H1 (cell line): ENCODE data around the gene SLC25A22. TPM values are rescaled to one million over a fixed set of nuclear protein-coding genes. Genes with fewer than 3 reads are reported as not detected.
A peak's percentile ranks its signal among the peaks of the same experiment; 100 is the strongest.

Experiments used
- CTCF ChIA-PET: fragments of 300-600 bp; sonication (Branson Sonifier 250); formaldehyde crosslinking; loops from one replicate; lab custom pipeline; 2021; ENCODE audit not compliant: partially characterized antibody; lab: Charles Lee
- POLR2A ChIA-PET: fragments of 300-600 bp; sonication (Branson Sonifier 250); formaldehyde crosslinking; loops from one replicate; lab custom pipeline; 2021; ENCODE audit warnings: inconsistent platforms; ENCODE audit not compliant: partially characterized antibody; lab: Charles Lee
- DNase-seq, 2 experiments: peaks; one replicate each; pipeline versions ENCODE4 v3.0.0 to v3.0.0-alpha.2; 2010 to 2022; ENCODE audit warnings: low spot score in 2 of 2, low read depth in 1 of 2, mixed read lengths in 1 of 2
- FAIRE-seq: peaks from 2 replicates; lab custom pipeline; 2011; peaks lifted over from hg19 to GRCh38; lab: Jason Lieb, UNC
- H2AFZ ChIP-seq: 2 replicates; pipeline ENCODE4 v1.8.1; 2012; ENCODE audit warnings: low read length, inconsistent platforms
- H2AK5ac ChIP-seq: 2 replicates; pipeline ENCODE4 v1.6.1; 2013; ENCODE audit warnings: low read depth, low read length
- H2BK120ac ChIP-seq: replicated peaks from 2 replicates; pipeline ENCODE3; 2013; ENCODE audit warnings: low read depth, low read length, inconsistent platforms
- H2BK12ac ChIP-seq: 2 replicates; pipeline ENCODE4 v1.6.1; 2013; ENCODE audit warnings: low read depth, low read length
- H2BK15ac ChIP-seq: 2 replicates; pipeline ENCODE4 v1.6.1; 2013; ENCODE audit warnings: low read length
- H2BK20ac ChIP-seq: 2 replicates; pipeline ENCODE4 v1.6.1; 2013; ENCODE audit warnings: low read length
- H2BK5ac ChIP-seq: 2 replicates; pipeline ENCODE4 v1.6.1; 2013; ENCODE audit warnings: low read depth, low read length
- H3K14ac ChIP-seq: 2 replicates; pipeline ENCODE4 v1.6.1; 2013; ENCODE audit warnings: inconsistent platforms; ENCODE audit not compliant: insufficient read length
- H3K18ac ChIP-seq: 2 replicates; pipeline ENCODE4 v1.6.1; 2013; ENCODE audit warnings: low read length; ENCODE audit errors: extremely low read depth
- H3K23ac ChIP-seq: 2 replicates; pipeline ENCODE4 v1.6.1; 2013; ENCODE audit warnings: inconsistent platforms; ENCODE audit not compliant: insufficient read length
- H3K23me2 ChIP-seq: 2 replicates; pipeline ENCODE4 v1.6.1; 2013; ENCODE audit warnings: low read depth, low read length
- H3K27ac ChIP-seq: 2 replicates; pipeline ENCODE4 v1.6.1; 2011; ENCODE audit warnings: low read depth, low read length, inconsistent platforms
- H3K27me3 ChIP-seq, 4 experiments: replicated peaks in 1 of 4; 1 replicate in 1 of 4; 2 replicates in 3 of 4; pipeline versions ENCODE4 v1.6.1 to v1.8.1; 2011 to 2013; ENCODE audit warnings: low read length in 3 of 4, mild to moderate bottlenecking in 3 of 4, inconsistent platforms in 2 of 4, mixed read lengths in 2 of 4, moderate library complexity in 1 of 4; ENCODE audit not compliant: control insufficient read depth in 3 of 4, insufficient read depth in 3 of 4; ENCODE audit errors: extremely low read depth in 1 of 4
- H3K36me3 ChIP-seq, 4 experiments: 2 replicates each; pipeline versions ENCODE4 v1.6.1 to v1.8.1; 2011 to 2013; ENCODE audit warnings: mild to moderate bottlenecking in 4 of 4, low read length in 3 of 4, moderate library complexity in 2 of 4, control low read depth in 1 of 4, inconsistent platforms in 1 of 4; ENCODE audit not compliant: insufficient read depth in 4 of 4, control insufficient read depth in 2 of 4
- H3K4ac ChIP-seq: replicated peaks from 2 replicates; pipeline ENCODE3; 2013; ENCODE audit warnings: low read length, low read depth, mixed read lengths, inconsistent platforms; ENCODE audit not compliant: insufficient read length
- H3K4me1 ChIP-seq, 4 experiments: replicated peaks in 1 of 4; 1 replicate in 1 of 4; 2 replicates in 3 of 4; pipeline versions ENCODE4 v1.6.1 to v1.8.1; 2011 to 2013; ENCODE audit warnings: low read length in 3 of 4, inconsistent platforms in 2 of 4, mixed read lengths in 1 of 4; ENCODE audit not compliant: insufficient read depth in 4 of 4, control insufficient read depth in 3 of 4
- H3K4me2 ChIP-seq, 2 experiments: 2 replicates each; pipeline versions ENCODE4 v1.6.1 to v1.8.1; 2011 to 2013; ENCODE audit warnings: low read depth in 2 of 2, low read length in 2 of 2, control low read depth in 1 of 2, inconsistent platforms in 1 of 2, mild to moderate bottlenecking in 1 of 2; ENCODE audit not compliant: insufficient read depth in 1 of 2
- H3K4me3 ChIP-seq, 4 experiments: fragments of 200-600, 300-600 bp in 1 of 4; sonication (generic), shearing (Covaris generic), sonication (Bioruptor Twin) in 1 of 4; 2 replicates each; pipeline versions ENCODE4 v1.5.1 to v1.8.1; 2011 to 2016; ENCODE audit warnings: low read length in 4 of 4, low read depth in 3 of 4, control low read depth in 2 of 4, inconsistent platforms in 2 of 4, mild to moderate bottlenecking in 2 of 4, mixed read lengths in 1 of 4, moderate library complexity in 1 of 4; ENCODE audit not compliant: insufficient read depth in 2 of 4; ENCODE audit errors: extremely low read depth in 1 of 4
- H3K56ac ChIP-seq: replicated peaks from 2 replicates; pipeline ENCODE3; 2013; ENCODE audit warnings: low read depth, mild to moderate bottlenecking, mixed read lengths, low read length, inconsistent platforms; ENCODE audit not compliant: insufficient read length
- H3K79me1 ChIP-seq: 2 replicates; pipeline ENCODE4 v1.6.1; 2013; ENCODE audit warnings: low read depth, low read length, control low read depth
- H3K79me2 ChIP-seq, 2 experiments: 2 replicates each; pipeline versions ENCODE4 v1.6.1 to v1.8.1; 2012 to 2013; ENCODE audit warnings: low read length in 2 of 2, mild to moderate bottlenecking in 2 of 2, inconsistent platforms in 1 of 2; ENCODE audit not compliant: insufficient read depth in 2 of 2, control insufficient read depth in 1 of 2
- H3K9ac ChIP-seq, 4 experiments: replicated peaks in 1 of 4; 1 replicate in 1 of 4; 2 replicates in 3 of 4; pipeline versions ENCODE4 v1.6.1 to v1.8.1; 2011 to 2013; ENCODE audit warnings: low read depth in 3 of 4, low read length in 3 of 4, control low read depth in 2 of 4, mild to moderate bottlenecking in 2 of 4, moderate library complexity in 2 of 4, inconsistent platforms in 1 of 4; ENCODE audit errors: extremely low read depth in 1 of 4
- H3K9me3 ChIP-seq, 2 experiments: 2 replicates each; pipeline versions ENCODE4 v1.6.1 to v1.8.1; 2012 to 2013; ENCODE audit warnings: mild to moderate bottlenecking in 2 of 2, moderate library complexity in 2 of 2, control low read depth in 1 of 2, inconsistent platforms in 1 of 2, low read depth in 1 of 2, low read length in 1 of 2, mixed read lengths in 1 of 2; ENCODE audit not compliant: insufficient read depth in 2 of 2
- H4K20me1 ChIP-seq, 2 experiments: replicated peaks in 1 of 2; 2 replicates each; pipeline versions ENCODE3 to v1.8.1; 2011 to 2013; ENCODE audit warnings: inconsistent platforms in 2 of 2, low read length in 2 of 2, mild to moderate bottlenecking in 1 of 2; ENCODE audit not compliant: insufficient read depth in 2 of 2, control insufficient read depth in 1 of 2
- H4K5ac ChIP-seq: 2 replicates; pipeline ENCODE4 v1.6.1; 2013; ENCODE audit warnings: low read length, low read depth, mixed read lengths, inconsistent platforms; ENCODE audit not compliant: insufficient read length
- H4K8ac ChIP-seq: 2 replicates; pipeline ENCODE4 v1.8.0; 2013; ENCODE audit warnings: mild to moderate bottlenecking, moderate library complexity, low read length, inconsistent platforms; ENCODE audit not compliant: insufficient read depth; ENCODE audit errors: extremely low read depth
- H4K91ac ChIP-seq: replicated peaks from 2 replicates; pipeline ENCODE3; 2013; ENCODE audit warnings: low read length, mixed read lengths, inconsistent platforms; ENCODE audit not compliant: insufficient read length
- HDAC2 ChIP-seq, 2 experiments: fragments of 300-600 bp in 1 of 2; sonication (generic) in 1 of 2; IDR thresholded peaks; 2 replicates each; pipeline ENCODE4 v1.6.1; 2011 to 2012; ENCODE audit warnings: low read depth in 2 of 2, low read length in 2 of 2, mild to moderate bottlenecking in 2 of 2, moderate library complexity in 2 of 2, borderline replicate concordance in 1 of 2, inconsistent platforms in 1 of 2
- SAP30 ChIP-seq: fragments of 300-600 bp; sonication (generic); IDR thresholded peaks from 2 replicates; pipeline ENCODE4 v1.7.1; 2012; ENCODE audit warnings: low read length, moderate library complexity, mild to moderate bottlenecking, inconsistent platforms; ENCODE audit not compliant: insufficient read depth, insufficient replicate concordance
- SIRT6 ChIP-seq: IDR thresholded peaks from one replicate; pipeline ENCODE4 v1.7.1; 2012; ENCODE audit warnings: low read length, inconsistent platforms
- WGBS, 2 experiments: shearing (Covaris generic) in 1 of 2; methylation state at CpG; one replicate each; pipeline versions ENCODE4 v1.1.6 to v1.1.7; 2013 to 2015; ENCODE audit warnings: low lambda C conversion rate in 2 of 2, mixed read lengths in 2 of 2, inconsistent platforms in 1 of 2, low coverage in 1 of 2, missing lambda C conversion rate in 1 of 2; ENCODE audit not compliant: insufficient replicate concordance in 2 of 2, insufficient coverage in 1 of 2, insufficient read length in 1 of 2; ENCODE audit errors: extremely low coverage in 1 of 2, missing lambda C conversion rate in 1 of 2; 5-methylcytosine and 5-hydroxymethylcytosine counted together
- polyA plus RNA-seq, 7 experiments: library from polyadenylated mRNA; depleted of rRNA in 3 of 7; stranded (reverse) in 5 of 7; unstranded in 2 of 7; fragments of >200 nt in 5 of 7; fragments of 200-250 nt in 2 of 7; gene quantifications; 1 replicate in 5 of 7; 2 replicates in 1 of 7; 4 replicates in 1 of 7; pipeline versions ENCODE4 v1.2.1 to v1.2.3, GENCODE V29; 2011 to 2013; ENCODE audit warnings: missing spikeins in 2 of 7, mixed read lengths in 2 of 7
- total RNA-seq: library from RNA; stranded (reverse); fragmentation: NEBNext Ultra II Directional; extraction: Animal tissue kit (Norgen Biotek cat#: 25700); gene quantifications from 2 replicates; pipeline ENCODE4 v1.2.1, GENCODE V29; 2021

The SLC25A22 gene
- total and polyA plus RNA-seq, 2 of the 8 experiments (the other 6 are each of a cell fraction or from before 2014, with no cell fraction given): 31.5 to 48.0 TPM

GRCh38 chr11:808427-809286, 10.6 kb upstream of the SLC25A22 start:
- Histone ChIP-seq H3K27me3 (no peaks in the 10 kb centered on the region; a peak in 1 of 7 replicates), H2BK20ac (no peak overlapping the region), H3K56ac (peak overlapping the region; percentile 57), H2AFZ (no peak overlapping the region), H2BK15ac (no peak overlapping the region), H3K27ac (peak overlapping the region; percentile 99), H3K9ac (peak overlapping the region; percentile 73 to 99 (median 93)), H3K23ac (no peak overlapping the region), H3K4me3 (peak overlapping the region; percentile 66 to 100 (median 90)), H3K36me3 (peaks cover 16 to 29% (median 26%) of the 10 kb centered on the region in 4 experiments), H3K18ac (peak overlapping the region; percentile 33; the same call in 1 of the 2 replicates), H2BK5ac (peak overlapping the region; percentile 100), H4K5ac (peak overlapping the region; percentile 20), H4K20me1 (peaks cover 10 to 24% of the 10 kb centered on the region in 2 experiments), H3K79me2 (peaks cover 7 to 32% of the 10 kb centered on the region in 2 experiments; a peak in 3 of 4 replicates), H3K4me1 (peaks cover 4 to 17% (median 7%) of the 10 kb centered on the region in 4 experiments; a peak in 6 of 7 replicates), H3K79me1 (peaks cover 2% of the 10 kb centered on the region; the same call in 1 of the 2 replicates), H2BK120ac (no peak overlapping the region), H2BK12ac (peak overlapping the region; percentile 31; the same call in 1 of the 2 replicates), H3K14ac (no peak overlapping the region), H3K9me3 (no peaks in the 10 kb centered on the region), H4K8ac (peak overlapping the region; percentile 100; the same call in 1 of the 2 replicates), H4K91ac (peak overlapping the region; percentile 48), H3K4me2 (peak overlapping the region; percentile 91 to 92), H2AK5ac (no peak overlapping the region; the same call in 1 of the 2 replicates), H3K23me2 (peaks cover 13% of the 10 kb centered on the region; the same call in 1 of the 2 replicates), H3K4ac (no peak overlapping the region)
- CTCF ChIA-PET: interaction anchor here (0.6 to 1.6 kb wide), 2 partner anchors 21 to 46 kb away, joined by 3 to 5 read pairs; no protein-coding TSS in a partner anchor
- POLR2A ChIA-PET: interaction anchor here (0.5 to 53.0 kb wide), 18 partner anchors 10 to 514 kb away, joined by 3 to 1917 read pairs (median 4); partner anchors contain the start of genes CD151, CEND1, CRACR2B and GATD1
- WGBS, 2 experiments: 42% methylated on average over 36 of the region's 36 CpGs; no CpG with 5 or more reads in 1 of the 2 experiments
- TF ChIP-seq SIRT6 (no peak), SAP30 (peak; percentile 77), HDAC2 (IDR thresholded peaks at IDR 0.05; ENCODE audit: borderline replicate concordance in 1 of 2, low read depth in 2 of 2, low read length in 2 of 2) (peak in 1 of 2 experiments; percentile 52; a peak in 1 of 4 replicates)
- FAIRE-seq: no peak
- DNase-seq: no peak
